ENCODE results near the gene ZNF512B.

DNA sequence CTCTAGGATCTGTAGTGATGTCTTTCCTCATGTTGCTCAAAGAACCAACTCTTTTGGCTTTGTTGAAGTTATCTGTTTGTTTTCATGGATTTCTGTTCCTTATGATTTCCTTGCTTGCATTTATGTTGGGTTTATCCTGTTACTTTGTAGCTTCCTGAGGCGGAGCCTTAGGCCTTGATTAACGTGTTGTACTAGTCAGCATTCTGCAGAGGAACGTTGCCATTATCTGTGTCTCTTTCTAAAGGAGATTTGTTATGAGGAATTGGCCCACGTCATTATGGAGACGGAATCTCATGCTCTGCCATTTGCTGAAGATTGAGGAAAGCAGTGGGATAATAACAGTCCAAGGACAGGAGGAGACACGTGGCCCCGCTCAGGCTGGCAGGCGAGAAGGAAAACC is 43.4 kb downstream of the ZNF512B start:
- TF ChIP-seq EZH2 (IDR thresholded peaks at IDR 0.05; ENCODE audit: insufficient read depth, poor library complexity, severe bottlenecking): no peak
- no peak for TF ChIP-seq EZH2phosphoT487 (IDR thresholded peaks at IDR 0.05; ENCODE audit: insufficient read depth, low read depth)
